CD4-positive, CD25-positive, alpha-beta regulatory T cell (primary cell): ENCODE results near the gene NPAS2. TPM values are rescaled to one million over a fixed set of nuclear protein-coding genes. Genes with fewer than 3 reads are reported as not detected.

Source experiments
- ATAC-seq, 2 donors: fragments of 150-1000 bp; cut with Tn5 transposase; one replicate each; pipeline ENCODE4 v1.10.0; 2021; ENCODE audit warnings: low read depth in 2 of 2, moderate number of reproducible peaks in 2 of 2, moderate library complexity in 1 of 2
- DNase-seq, 3 donors: peaks; one replicate each; pipeline versions ENCODE4 v3.0.0 to v3.0.0-alpha.2; 2012 to 2022; ENCODE audit warnings: mixed read lengths in 1 of 3
- H3K27ac ChIP-seq: one replicate; pipeline ENCODE4 v1.7.0; 2013; ENCODE audit warnings: mild to moderate bottlenecking, low read length; ENCODE audit not compliant: insufficient read depth, poor library complexity, severe bottlenecking
- H3K27me3 ChIP-seq: one replicate; pipeline ENCODE4 v1.7.0; 2013; ENCODE audit warnings: low read length; ENCODE audit not compliant: control insufficient read depth, insufficient read depth
- H3K36me3 ChIP-seq: one replicate; pipeline ENCODE4 v1.7.0; 2013; ENCODE audit warnings: mild to moderate bottlenecking, low read length, moderate library complexity; ENCODE audit not compliant: control insufficient read depth, insufficient read depth
- H3K4me1 ChIP-seq: 2 replicates; pipeline ENCODE4 v1.7.0; 2013; ENCODE audit warnings: mild to moderate bottlenecking, low read length; ENCODE audit not compliant: insufficient read depth, control insufficient read depth, poor library complexity, severe bottlenecking
- H3K4me3 ChIP-seq: one replicate; pipeline ENCODE4 v1.7.0; 2013; ENCODE audit warnings: low read depth, mild to moderate bottlenecking, low read length, moderate library complexity
- H3K9me3 ChIP-seq, 2 experiments: 1 replicate in 1 of 2; 2 replicates in 1 of 2; pipeline ENCODE4 v1.7.0; 2013; ENCODE audit warnings: low read length in 2 of 2, mild to moderate bottlenecking in 1 of 2, moderate library complexity in 1 of 2; ENCODE audit not compliant: control insufficient read depth in 2 of 2
- H3K27ac Mint-ChIP-seq, 3 donors: one replicate each; pipeline ENCODE4 v1.8.0; 2020 to 2022; ENCODE audit warnings: mild to moderate bottlenecking in 3 of 3, mixed read lengths in 3 of 3, moderate library complexity in 2 of 3
- H3K27me3 Mint-ChIP-seq: one replicate; pipeline ENCODE4 v1.8.0; 2022; ENCODE audit warnings: mild to moderate bottlenecking, mixed read lengths
- H3K36me3 Mint-ChIP-seq: one replicate; pipeline ENCODE4 v1.8.0; 2020; ENCODE audit warnings: mixed read lengths
- H3K4me1 Mint-ChIP-seq, 4 donors: one replicate each; pipeline ENCODE4 v1.8.0; 2020 to 2022; ENCODE audit warnings: mixed read lengths in 4 of 4, mild to moderate bottlenecking in 1 of 4
- H3K4me3 Mint-ChIP-seq, 4 donors: one replicate each; pipeline ENCODE4 v1.8.0; 2020 to 2022; ENCODE audit warnings: mild to moderate bottlenecking in 4 of 4, mixed read lengths in 4 of 4, moderate library complexity in 3 of 4
- H3K9me3 Mint-ChIP-seq, 7 donors: one replicate each; pipeline ENCODE4 v1.8.0; 2020 to 2022; ENCODE audit warnings: mixed read lengths in 7 of 7, mild to moderate bottlenecking in 3 of 7, moderate library complexity in 2 of 7
- polyA plus RNA-seq, 4 donors: library from polyadenylated mRNA; unstranded; fragments of 300-500 nt; fragmentation: Illumina TruSeq; gene quantifications; one replicate each; pipeline ENCODE4 v1.2.3, GENCODE V29; 2021
- total RNA-seq: library from RNA; stranded (reverse); gene quantifications from one replicate; pipeline ENCODE4 v1.2.3, GENCODE V29; 2022

The NPAS2 gene
- total and polyA plus RNA-seq, 5 donors from 2014 or later, result 0.22 to 0.72 (median 0.54) TPM; not detected in 1

- peaks cover 4% of the 10 kb centered on the region for H3K27me3 ChIP-seq
- ATAC-seq (no peak), DNase-seq (no peak)
- H3K27ac ChIP-seq, result no peak overlapping the region
- no peak overlapping the region for H3K4me3 ChIP-seq
- no peaks in the 10 kb centered on the region for H3K36me3 Mint-ChIP-seq
- H3K27me3 Mint-ChIP-seq, result no peaks in the 10 kb centered on the region
- H3K36me3 ChIP-seq, result no peaks in the 10 kb centered on the region
- H3K9me3 Mint-ChIP-seq, result peaks cover 0 to 3% (median 0%) of the 10 kb centered on the region in 7 donors
- H3K4me3 Mint-ChIP-seq, result no peak overlapping the region
- no peaks in the 10 kb centered on the region for H3K4me1 Mint-ChIP-seq
- H3K9me3 ChIP-seq, result no peaks in the 10 kb centered on the region
- no peaks in the 10 kb centered on the region for H3K4me1 ChIP-seq
- H3K27ac Mint-ChIP-seq, result no peak overlapping the region
Observed at GRCh38 chr2:100889286-100889685, 69.3 kb downstream of the NPAS2 start.

- no peak overlapping the region for H3K27ac Mint-ChIP-seq
- H3K4me1 Mint-ChIP-seq, result no peaks in the 10 kb centered on the region
- Histone ChIP-seq H3K4me3 (no peak overlapping the region), H3K4me1 (no peaks in the 10 kb centered on the region), H3K27me3 (no peaks in the 10 kb centered on the region), H3K9me3 (no peaks in the 10 kb centered on the region), H3K36me3 (no peaks in the 10 kb centered on the region), H3K27ac (no peak overlapping the region)
- no peak for ATAC-seq
- no peak for DNase-seq
- H3K36me3 Mint-ChIP-seq, result no peaks in the 10 kb centered on the region
- H3K27me3 Mint-ChIP-seq, result no peaks in the 10 kb centered on the region
- no peak overlapping the region for H3K4me3 Mint-ChIP-seq
- H3K9me3 Mint-ChIP-seq, result peaks cover 0 to 3% (median 0%) of the 10 kb centered on the region in 7 donors
Observed at GRCh38 chr2:100891906-100892642, 72.1 kb downstream of the NPAS2 start.

- Mint-ChIP-seq H3K4me3 (no peak overlapping the region), H3K4me1 (no peaks in the 10 kb centered on the region), H3K27ac (no peak overlapping the region), H3K9me3 (peaks cover 0 to 4% (median 0%) of the 10 kb centered on the region in 7 donors), H3K36me3 (no peaks in the 10 kb centered on the region), H3K27me3 (no peaks in the 10 kb centered on the region)
- no peaks in the 10 kb centered on the region for H3K9me3 ChIP-seq
- H3K27ac ChIP-seq, result no peak overlapping the region
- ATAC-seq, result no peak
- H3K4me1 ChIP-seq, result no peaks in the 10 kb centered on the region
- no peak for DNase-seq
- no peaks in the 10 kb centered on the region for H3K27me3 ChIP-seq
- H3K4me3 ChIP-seq, result no peak overlapping the region
- no peaks in the 10 kb centered on the region for H3K36me3 ChIP-seq
Observed at GRCh38 chr2:100893392-100894104, 73.6 kb downstream of the NPAS2 start.

GRCh38 chr2:100894105-100894795 is 74.3 kb downstream of the NPAS2 start:
- no peaks in the 10 kb centered on the region for H3K36me3 ChIP-seq
- no peaks in the 10 kb centered on the region for H3K4me1 ChIP-seq
- DNase-seq, result no peak
- H3K4me3 ChIP-seq, result no peak overlapping the region
- Mint-ChIP-seq H3K4me1 (no peaks in the 10 kb centered on the region), H3K9me3 (peaks cover 0 to 4% (median 0%) of the 10 kb centered on the region in 7 donors), H3K36me3 (no peaks in the 10 kb centered on the region), H3K4me3 (no peak overlapping the region), H3K27ac (no peak overlapping the region), H3K27me3 (no peaks in the 10 kb centered on the region)
- no peak overlapping the region for H3K27ac ChIP-seq
- H3K27me3 ChIP-seq, result no peaks in the 10 kb centered on the region
- no peaks in the 10 kb centered on the region for H3K9me3 ChIP-seq
- ATAC-seq, result no peak

GRCh38 chr2:100894796-100895156 is 74.8 kb downstream of the NPAS2 start:
- H3K27me3 Mint-ChIP-seq, result no peaks in the 10 kb centered on the region
- Histone ChIP-seq H3K27ac (no peak overlapping the region), H3K9me3 (no peaks in the 10 kb centered on the region), H3K36me3 (no peaks in the 10 kb centered on the region), H3K4me1 (no peaks in the 10 kb centered on the region), H3K27me3 (no peaks in the 10 kb centered on the region), H3K4me3 (no peak overlapping the region)
- no peaks in the 10 kb centered on the region for H3K36me3 Mint-ChIP-seq
- H3K4me1 Mint-ChIP-seq, result no peaks in the 10 kb centered on the region
- no peak for ATAC-seq
- H3K27ac Mint-ChIP-seq, result no peak overlapping the region
- peaks cover 0 to 4% (median 0%) of the 10 kb centered on the region in 7 donors for H3K9me3 Mint-ChIP-seq
- H3K4me3 Mint-ChIP-seq, result no peak overlapping the region
- no peak for DNase-seq

GRCh38 chr2:100895402-100895801 is 75.5 kb downstream of the NPAS2 start:
- H3K27me3 Mint-ChIP-seq, result no peaks in the 10 kb centered on the region
- Histone ChIP-seq H3K4me3 (no peak overlapping the region), H3K36me3 (no peaks in the 10 kb centered on the region), H3K9me3 (no peaks in the 10 kb centered on the region), H3K27me3 (no peaks in the 10 kb centered on the region), H3K4me1 (no peaks in the 10 kb centered on the region), H3K27ac (no peak overlapping the region)
- DNase-seq, result no peak
- H3K4me3 Mint-ChIP-seq, result no peak overlapping the region
- no peak for ATAC-seq
- no peaks in the 10 kb centered on the region for H3K36me3 Mint-ChIP-seq
- no peak overlapping the region for H3K27ac Mint-ChIP-seq
- H3K4me1 Mint-ChIP-seq, result no peaks in the 10 kb centered on the region
- H3K9me3 Mint-ChIP-seq, result peaks cover 0 to 4% (median 0%) of the 10 kb centered on the region in 7 donors

- Mint-ChIP-seq H3K27ac (no peak overlapping the region), H3K9me3 (peaks cover 0 to 4% (median 1%) of the 10 kb centered on the region in 7 donors), H3K36me3 (no peaks in the 10 kb centered on the region), H3K27me3 (peaks cover 5% of the 10 kb centered on the region), H3K4me3 (no peak overlapping the region), H3K4me1 (no peaks in the 10 kb centered on the region)
- DNase-seq (no peak), ATAC-seq (no peak)
- Histone ChIP-seq H3K4me3 (no peak overlapping the region), H3K4me1 (no peaks in the 10 kb centered on the region), H3K9me3 (no peaks in the 10 kb centered on the region), H3K27me3 (no peaks in the 10 kb centered on the region), H3K27ac (no peak overlapping the region), H3K36me3 (no peaks in the 10 kb centered on the region)
Observed at GRCh38 chr2:100895934-100896685, 76.2 kb downstream of the NPAS2 start.
